Natural killer cell (primary cell): ENCODE results near the gene DNAJB9. TPM values are rescaled to one million over a fixed set of nuclear protein-coding genes. Genes with fewer than 3 reads are reported as not detected.

Source experiments
- ATAC-seq, 3 donors: fragments of 150-1000 bp in 2 of 3; fragments of 200-7000 bp in 1 of 3; cut with Tn5 transposase; 1 replicate in 1 of 3; 2 replicates in 2 of 3; pipeline ENCODE4 v1.10.0; 2021; ENCODE audit warnings: mild to moderate bottlenecking in 2 of 3, moderate library complexity in 2 of 3
- DNase-seq, 2 donors: peaks; one replicate each; pipeline versions ENCODE4 v3.0.0 to v3.0.0-alpha.2; 2013 to 2021; ENCODE audit warnings: mixed read lengths in 1 of 2
- H3K27ac ChIP-seq: one replicate; pipeline ENCODE4 v1.5.1; 2013; ENCODE audit warnings: mild to moderate bottlenecking, low read length
- H3K27me3 ChIP-seq: one replicate; pipeline ENCODE4 v1.6.1; 2013; ENCODE audit warnings: low read length; ENCODE audit not compliant: control insufficient read depth, insufficient read depth
- H3K36me3 ChIP-seq: one replicate; pipeline ENCODE4 v1.6.1; 2013; ENCODE audit warnings: low read length; ENCODE audit not compliant: control insufficient read depth, insufficient read depth
- H3K4me1 ChIP-seq: one replicate; pipeline ENCODE4 v1.6.1; 2013; ENCODE audit warnings: low read length; ENCODE audit not compliant: control insufficient read depth, insufficient read depth
- H3K4me3 ChIP-seq: one replicate; pipeline ENCODE4 v1.5.1; 2013; ENCODE audit warnings: low read length
- H3K9me3 ChIP-seq: one replicate; pipeline ENCODE4 v1.6.1; 2013; ENCODE audit warnings: low read length; ENCODE audit not compliant: control insufficient read depth, insufficient read depth
- H3K27ac Mint-ChIP-seq, 2 donors: one replicate each; pipeline ENCODE4 v1.8.0; 2022; ENCODE audit warnings: mild to moderate bottlenecking in 2 of 2, mixed read lengths in 2 of 2, moderate library complexity in 1 of 2
- H3K27me3 Mint-ChIP-seq, 2 donors: one replicate each; pipeline ENCODE4 v1.8.0; 2022; ENCODE audit warnings: low read depth in 2 of 2, mixed read lengths in 2 of 2
- H3K36me3 Mint-ChIP-seq: one replicate; pipeline ENCODE4 v1.8.0; 2022; ENCODE audit warnings: mixed read lengths
- H3K4me1 Mint-ChIP-seq, 2 donors: one replicate each; pipeline ENCODE4 v1.8.0; 2022; ENCODE audit warnings: mixed read lengths in 2 of 2
- H3K4me3 Mint-ChIP-seq: one replicate; pipeline ENCODE4 v1.8.0; 2022; ENCODE audit warnings: mild to moderate bottlenecking, moderate library complexity, mixed read lengths
- H3K9me3 Mint-ChIP-seq, 2 donors: one replicate each; pipeline ENCODE4 v1.8.0; 2022; ENCODE audit warnings: mixed read lengths in 2 of 2
- CTCF ChIP-seq: fragments of 200-600 bp; IDR thresholded peaks from one replicate; pipeline ENCODE4 v1.8.0; 2022; ENCODE audit warnings: antibody characterized with exemption
- WGBS: methylation state at CpG from one replicate; pipeline ENCODE4 v1.1.7; 2013; ENCODE audit warnings: missing lambda C conversion rate; ENCODE audit not compliant: insufficient coverage; 5-methylcytosine and 5-hydroxymethylcytosine counted together
- intact Hi-C: fragments of 100-400 bp; cut with micrococcal nuclease; formaldehyde crosslinking; loops from one replicate; pipeline ENCODE4 v1.14.2; 2022
- total RNA-seq, 4 donors: library from RNA; stranded (reverse); fragments of 120-200 nt in 1 of 4; gene quantifications; one replicate each; pipeline versions ENCODE4 v1.2.3 to v1.2.4, GENCODE V29; 2013 to 2022

Gene DNAJB9
- total RNA-seq, 3 donors from 2014 or later (not counting 1 experiment from before 2014, with no cell fraction given) = 33.9 to 44.5 (median 43.1) TPM

DNA sequence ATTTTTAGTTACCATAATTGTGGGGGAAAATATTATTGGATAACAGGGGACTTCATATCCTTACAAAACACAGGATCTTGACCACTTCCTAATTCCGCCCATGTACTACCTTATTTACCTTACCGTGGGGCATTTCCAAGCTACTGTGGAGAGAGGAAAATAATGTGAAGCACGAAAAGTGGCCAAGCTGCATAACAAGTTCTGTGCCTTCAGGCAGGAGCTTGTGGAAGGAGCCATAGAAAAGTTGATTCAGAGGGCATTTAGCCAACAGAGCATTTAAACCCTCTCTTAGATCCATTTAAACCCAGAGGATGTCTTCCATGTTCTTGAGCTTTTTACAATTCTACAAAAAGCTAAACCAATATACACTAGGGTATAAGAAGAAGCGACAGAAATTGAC lies 41.6 kb downstream of the DNAJB9 start:
- Mint-ChIP-seq H3K9me3 (no peaks in the 10 kb centered on the region), H3K27ac (no peak overlapping the region), H3K27me3 (no peaks in the 10 kb centered on the region), H3K4me3 (no peak overlapping the region), H3K4me1 (no peaks in the 10 kb centered on the region), H3K36me3 (no peaks in the 10 kb centered on the region)
- 96% methylated on average over 2 of the region's 4 CpGs for WGBS
- Histone ChIP-seq H3K36me3 (no peaks in the 10 kb centered on the region), H3K4me3 (no peak overlapping the region), H3K4me1 (no peaks in the 10 kb centered on the region), H3K27me3 (no peaks in the 10 kb centered on the region), H3K9me3 (no peaks in the 10 kb centered on the region), H3K27ac (no peak overlapping the region)
- no peak for DNase-seq
- ATAC-seq = no peak
- intact Hi-C loops = no loop called here
- TF ChIP-seq CTCF = no peak

DNA sequence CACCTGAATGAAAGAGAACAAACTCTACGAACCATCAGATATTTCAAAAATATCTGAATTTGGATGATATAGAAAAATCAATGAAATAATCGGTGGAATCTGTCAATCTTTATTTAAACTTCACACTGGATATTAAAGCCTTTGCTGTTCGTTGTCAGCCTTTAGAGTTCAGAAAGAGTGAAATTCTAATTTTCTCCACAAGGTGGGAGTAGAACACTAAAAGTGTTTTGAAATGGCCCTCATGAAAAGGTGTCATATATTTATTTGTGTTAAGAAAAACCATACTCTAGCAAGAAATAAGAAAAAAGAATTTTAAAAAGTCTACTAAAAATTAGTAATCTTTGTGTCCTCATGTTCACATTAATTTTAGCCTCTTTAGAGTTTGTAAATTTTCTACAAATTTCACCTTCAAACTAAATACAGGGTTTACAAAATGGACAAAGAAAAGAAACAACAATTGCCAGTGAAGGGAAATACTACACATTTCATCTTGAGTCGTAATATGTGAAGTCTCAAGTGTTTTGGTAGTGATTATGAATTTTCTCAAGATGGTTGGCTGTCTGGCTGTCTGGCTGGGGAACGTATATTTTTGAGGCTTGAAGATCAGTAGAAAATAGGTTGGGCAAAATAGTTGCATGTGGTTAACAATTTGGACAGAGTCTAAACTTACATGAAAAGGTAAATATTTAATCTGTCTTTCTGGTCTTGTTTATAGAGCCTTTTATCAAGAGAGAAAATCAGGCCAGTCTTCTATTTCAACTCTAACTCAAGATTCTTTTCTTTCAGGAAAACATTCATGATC lies 43.7 kb downstream of the DNAJB9 start:
- Histone ChIP-seq H3K4me3 (no peak overlapping the region), H3K27me3 (no peaks in the 10 kb centered on the region), H3K9me3 (no peaks in the 10 kb centered on the region), H3K4me1 (no peaks in the 10 kb centered on the region), H3K27ac (no peak overlapping the region), H3K36me3 (no peaks in the 10 kb centered on the region)
- ATAC-seq (peak in 1 of 3 donors; percentile 61), DNase-seq (peak in 1 of 2 donors; percentile 69)
- no peaks in the 10 kb centered on the region for H3K9me3 Mint-ChIP-seq
- peaks cover 0 to 8% of the 10 kb centered on the region in 2 donors for H3K27me3 Mint-ChIP-seq
- no peaks in the 10 kb centered on the region for H3K36me3 Mint-ChIP-seq
- TF ChIP-seq CTCF = peak; percentile 75
- WGBS = 86% methylated on average over 2 of the region's 5 CpGs
- no peak overlapping the region for H3K4me3 Mint-ChIP-seq
- H3K27ac Mint-ChIP-seq = no peak overlapping the region
- intact Hi-C loops = no loop called here
- no peaks in the 10 kb centered on the region for H3K4me1 Mint-ChIP-seq

DNA sequence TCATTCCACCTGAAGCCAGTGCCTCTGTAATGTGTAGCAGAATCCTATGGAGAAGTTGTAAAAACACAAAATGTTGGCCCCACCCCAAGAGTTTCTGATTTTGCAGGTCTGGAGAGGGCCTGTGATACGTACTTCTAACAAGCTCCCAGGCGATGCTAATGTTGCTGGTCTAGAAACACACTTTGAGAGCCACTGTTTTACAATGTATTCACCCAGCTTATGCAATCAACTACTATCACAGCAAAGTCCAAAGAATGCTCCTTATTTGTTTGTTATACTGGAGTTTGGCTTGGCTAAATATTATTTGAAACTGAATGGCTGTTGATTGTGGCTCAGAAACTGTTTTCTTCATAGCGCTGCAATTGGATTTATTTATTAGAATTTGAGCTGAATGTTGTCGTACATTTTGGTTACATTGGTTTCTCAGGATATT lies 44.3 kb downstream of the DNAJB9 start:
- Histone ChIP-seq H3K9me3 (no peaks in the 10 kb centered on the region), H3K36me3 (no peaks in the 10 kb centered on the region), H3K4me1 (no peaks in the 10 kb centered on the region), H3K27me3 (no peaks in the 10 kb centered on the region), H3K4me3 (no peak overlapping the region), H3K27ac (no peak overlapping the region)
- no peak for TF ChIP-seq CTCF
- H3K36me3 Mint-ChIP-seq = no peaks in the 10 kb centered on the region
- DNase-seq (no peak), ATAC-seq (no peak)
- H3K9me3 Mint-ChIP-seq = no peaks in the 10 kb centered on the region
- no peak overlapping the region for H3K4me3 Mint-ChIP-seq
- no peak overlapping the region for H3K27ac Mint-ChIP-seq
- peaks cover 0 to 10% of the 10 kb centered on the region in 2 donors for H3K27me3 Mint-ChIP-seq
- intact Hi-C loops = no loop called here
- WGBS = 100% methylated on average over 4 of the region's 4 CpGs
- H3K4me1 Mint-ChIP-seq = no peaks in the 10 kb centered on the region

DNA sequence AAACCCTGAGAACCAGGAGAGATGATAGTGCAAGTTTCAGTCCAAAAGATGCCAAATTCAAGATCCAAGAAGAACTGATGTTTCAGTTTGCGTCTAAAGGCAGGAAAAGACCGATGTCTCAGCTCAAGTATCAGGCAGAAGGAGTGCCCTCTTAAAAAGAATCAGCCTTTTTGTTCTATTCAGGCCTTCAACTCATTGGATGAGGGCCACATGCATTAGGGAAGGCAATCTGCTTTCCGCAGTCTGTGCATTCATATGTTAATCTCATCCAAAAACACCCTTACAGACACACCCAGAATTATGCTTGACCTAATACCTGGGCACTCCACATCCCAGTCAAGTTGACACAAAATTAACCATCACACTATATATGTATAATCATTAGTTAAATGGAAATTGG lies 45.2 kb downstream of the DNAJB9 start:
- Histone ChIP-seq H3K4me3 (no peak overlapping the region), H3K9me3 (no peaks in the 10 kb centered on the region), H3K36me3 (no peaks in the 10 kb centered on the region), H3K27me3 (no peaks in the 10 kb centered on the region), H3K27ac (no peak overlapping the region), H3K4me1 (no peaks in the 10 kb centered on the region)
- no peaks in the 10 kb centered on the region for H3K9me3 Mint-ChIP-seq
- DNase-seq (no peak), ATAC-seq (no peak)
- H3K27me3 Mint-ChIP-seq = peaks cover 0 to 10% of the 10 kb centered on the region in 2 donors
- 90% methylated on average over 3 of the region's 3 CpGs for WGBS
- H3K36me3 Mint-ChIP-seq = no peaks in the 10 kb centered on the region
- H3K4me3 Mint-ChIP-seq = no peak overlapping the region
- no peaks in the 10 kb centered on the region for H3K4me1 Mint-ChIP-seq
- TF ChIP-seq CTCF = no peak
- intact Hi-C loops = no loop called here
- H3K27ac Mint-ChIP-seq = no peak overlapping the region
